ENCODE measurements around the gene FHDC1.

DNA sequence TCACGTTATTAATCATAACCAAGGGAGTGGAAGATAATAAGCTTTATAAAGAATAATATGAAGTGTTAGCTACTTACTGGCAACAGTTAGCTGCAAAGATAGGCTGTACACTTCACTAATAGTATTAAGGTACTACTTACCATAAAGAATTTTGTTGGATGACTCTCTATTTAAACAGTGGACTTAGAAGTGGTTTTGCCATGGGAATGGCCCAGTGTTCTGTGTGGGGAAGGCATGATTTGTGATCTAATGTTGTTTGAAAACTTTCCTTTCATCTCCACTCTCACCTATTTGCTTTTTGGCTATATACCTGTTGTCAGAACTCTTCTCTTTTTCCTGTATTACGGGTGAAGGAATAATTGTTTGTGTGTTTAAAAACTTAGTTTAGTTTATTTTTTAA lies 23.0 kb downstream of the FHDC1 start:
- TF ChIP-seq, protein P1, sequence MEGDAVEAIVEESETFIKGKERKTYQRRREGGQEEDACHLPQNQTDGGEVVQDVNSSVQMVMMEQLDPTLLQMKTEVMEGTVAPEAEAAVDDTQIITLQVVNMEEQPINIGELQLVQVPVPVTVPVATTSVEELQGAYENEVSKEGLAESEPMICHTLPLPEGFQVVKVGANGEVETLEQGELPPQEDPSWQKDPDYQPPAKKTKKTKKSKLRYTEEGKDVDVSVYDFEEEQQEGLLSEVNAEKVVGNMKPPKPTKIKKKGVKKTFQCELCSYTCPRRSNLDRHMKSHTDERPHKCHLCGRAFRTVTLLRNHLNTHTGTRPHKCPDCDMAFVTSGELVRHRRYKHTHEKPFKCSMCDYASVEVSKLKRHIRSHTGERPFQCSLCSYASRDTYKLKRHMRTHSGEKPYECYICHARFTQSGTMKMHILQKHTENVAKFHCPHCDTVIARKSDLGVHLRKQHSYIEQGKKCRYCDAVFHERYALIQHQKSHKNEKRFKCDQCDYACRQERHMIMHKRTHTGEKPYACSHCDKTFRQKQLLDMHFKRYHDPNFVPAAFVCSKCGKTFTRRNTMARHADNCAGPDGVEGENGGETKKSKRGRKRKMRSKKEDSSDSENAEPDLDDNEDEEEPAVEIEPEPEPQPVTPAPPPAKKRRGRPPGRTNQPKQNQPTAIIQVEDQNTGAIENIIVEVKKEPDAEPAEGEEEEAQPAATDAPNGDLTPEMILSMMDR (IDR thresholded peaks at IDR 0.05) = no peak
- TF ChIP-seq POLR2A (IDR thresholded peaks at IDR 0.05) (no peak), POLR2AphosphoS5 (IDR thresholded peaks at IDR 0.05) (no peak)

All from transverse colon (tissue), 4 donors.